Measurements from ENCODE around the gene USP13.

DNA sequence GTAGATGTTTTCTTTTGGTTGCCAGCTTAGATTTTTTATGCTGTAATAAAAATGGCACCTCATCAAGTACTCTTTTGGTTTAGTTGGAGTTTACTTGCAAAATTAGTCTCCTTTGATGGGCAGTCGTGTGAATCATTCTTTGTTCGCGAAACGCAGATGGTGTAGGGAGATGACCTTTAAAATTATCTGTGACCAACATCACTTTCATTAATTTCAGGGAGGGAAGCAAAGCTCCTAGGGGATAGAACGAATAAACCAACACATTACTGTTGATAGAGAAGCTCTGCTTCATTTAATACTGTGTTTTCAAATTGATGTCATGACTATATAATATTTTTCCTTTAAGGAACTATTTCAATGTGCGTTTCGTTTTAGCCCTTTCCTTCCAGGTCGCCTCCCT, 67.4 kb downstream of the USP13 start:
- TF ChIP-seq SP1 (IDR thresholded peaks at IDR 0.05): no peak
- TF ChIP-seq, protein P1, sequence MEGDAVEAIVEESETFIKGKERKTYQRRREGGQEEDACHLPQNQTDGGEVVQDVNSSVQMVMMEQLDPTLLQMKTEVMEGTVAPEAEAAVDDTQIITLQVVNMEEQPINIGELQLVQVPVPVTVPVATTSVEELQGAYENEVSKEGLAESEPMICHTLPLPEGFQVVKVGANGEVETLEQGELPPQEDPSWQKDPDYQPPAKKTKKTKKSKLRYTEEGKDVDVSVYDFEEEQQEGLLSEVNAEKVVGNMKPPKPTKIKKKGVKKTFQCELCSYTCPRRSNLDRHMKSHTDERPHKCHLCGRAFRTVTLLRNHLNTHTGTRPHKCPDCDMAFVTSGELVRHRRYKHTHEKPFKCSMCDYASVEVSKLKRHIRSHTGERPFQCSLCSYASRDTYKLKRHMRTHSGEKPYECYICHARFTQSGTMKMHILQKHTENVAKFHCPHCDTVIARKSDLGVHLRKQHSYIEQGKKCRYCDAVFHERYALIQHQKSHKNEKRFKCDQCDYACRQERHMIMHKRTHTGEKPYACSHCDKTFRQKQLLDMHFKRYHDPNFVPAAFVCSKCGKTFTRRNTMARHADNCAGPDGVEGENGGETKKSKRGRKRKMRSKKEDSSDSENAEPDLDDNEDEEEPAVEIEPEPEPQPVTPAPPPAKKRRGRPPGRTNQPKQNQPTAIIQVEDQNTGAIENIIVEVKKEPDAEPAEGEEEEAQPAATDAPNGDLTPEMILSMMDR (IDR thresholded peaks at IDR 0.05; ENCODE audit: low read depth, low read length, missing input control): no peak
- TF ChIP-seq REST (IDR thresholded peaks at IDR 0.05): no peak
- TF ChIP-seq YY1 (IDR thresholded peaks at IDR 0.05): no peak
- TF ChIP-seq EGR1 (IDR thresholded peaks at IDR 0.05; ENCODE audit: low read depth in 2 of 2): no peak
- TF ChIP-seq MAX (IDR thresholded peaks at IDR 0.05): no peak
- no peak for TF ChIP-seq RXRA (IDR thresholded peaks at IDR 0.05)
- no peak for TF ChIP-seq GABPA (IDR thresholded peaks at IDR 0.05 in 1 of 2, conservative IDR thresholded peaks at IDR 0.05 in 1 of 2)
- TF ChIP-seq JUND (IDR thresholded peaks at IDR 0.05): no peak
- no peak for TF ChIP-seq FOXA1 (IDR thresholded peaks at IDR 0.05)
